Measurements from ENCODE around the gene LAMB4.

LAMB4 gene

DNA sequence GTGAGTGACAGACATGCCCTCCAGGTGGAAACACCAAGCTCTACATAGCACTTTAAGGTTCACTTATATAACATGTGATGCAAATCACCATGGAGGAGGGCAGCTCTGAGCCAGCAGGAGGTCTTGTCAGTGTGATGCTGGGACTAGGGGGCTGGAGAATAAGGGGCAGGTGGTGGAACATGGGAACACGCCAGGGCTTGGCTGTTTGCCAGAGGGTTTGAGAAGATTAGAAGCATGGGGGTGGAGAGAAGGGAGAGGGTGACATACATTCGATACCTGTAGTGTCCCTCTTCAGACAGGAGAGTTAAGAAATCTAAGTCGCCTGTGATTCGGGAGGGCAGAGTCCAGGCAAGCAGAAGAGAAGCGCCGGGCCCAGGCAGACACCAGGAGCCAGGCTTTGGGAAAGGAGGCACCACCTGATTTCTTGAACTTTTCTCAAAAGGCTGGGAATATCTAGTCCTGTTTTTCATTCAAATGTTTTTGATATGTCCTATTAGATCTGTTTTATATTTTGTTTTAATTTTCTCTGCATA is 16.9 kb upstream of the LAMB4 start:
- no peak overlapping the region for H3K4me2 ChIP-seq (ENCODE audit: low read length)
- H3K27me3 ChIP-seq (ENCODE audit: insufficient read depth, low read length) = peaks cover 3% of the 10 kb centered on the region; the same call in 1 of the 2 replicates
- no peak overlapping the region for H3K27ac ChIP-seq (ENCODE audit: low read depth, low read length, poor library complexity, severe bottlenecking)
- H3K4me3 ChIP-seq (ENCODE audit: low read depth, low read length, poor library complexity, severe bottlenecking) = no peak overlapping the region
- H4K20me1 ChIP-seq (ENCODE audit: insufficient read depth, low read length) = no peaks in the 10 kb centered on the region
- H3F3A ChIP-seq (ENCODE audit: insufficient read depth, low read length) = no peaks in the 10 kb centered on the region
- H3K4me1 ChIP-seq (ENCODE audit: insufficient read depth, low read length, severe bottlenecking) = no peaks in the 10 kb centered on the region
- H2AFZ ChIP-seq (ENCODE audit: low read length) = no peak overlapping the region
- H3K36me3 ChIP-seq (ENCODE audit: insufficient read depth, low read length) = no peaks in the 10 kb centered on the region
- H3K9me2 ChIP-seq (ENCODE audit: low read depth, low read length) = no peaks in the 10 kb centered on the region
- H3K9ac ChIP-seq (ENCODE audit: low read length) = no peak overlapping the region
- TF ChIP-seq, protein P1, sequence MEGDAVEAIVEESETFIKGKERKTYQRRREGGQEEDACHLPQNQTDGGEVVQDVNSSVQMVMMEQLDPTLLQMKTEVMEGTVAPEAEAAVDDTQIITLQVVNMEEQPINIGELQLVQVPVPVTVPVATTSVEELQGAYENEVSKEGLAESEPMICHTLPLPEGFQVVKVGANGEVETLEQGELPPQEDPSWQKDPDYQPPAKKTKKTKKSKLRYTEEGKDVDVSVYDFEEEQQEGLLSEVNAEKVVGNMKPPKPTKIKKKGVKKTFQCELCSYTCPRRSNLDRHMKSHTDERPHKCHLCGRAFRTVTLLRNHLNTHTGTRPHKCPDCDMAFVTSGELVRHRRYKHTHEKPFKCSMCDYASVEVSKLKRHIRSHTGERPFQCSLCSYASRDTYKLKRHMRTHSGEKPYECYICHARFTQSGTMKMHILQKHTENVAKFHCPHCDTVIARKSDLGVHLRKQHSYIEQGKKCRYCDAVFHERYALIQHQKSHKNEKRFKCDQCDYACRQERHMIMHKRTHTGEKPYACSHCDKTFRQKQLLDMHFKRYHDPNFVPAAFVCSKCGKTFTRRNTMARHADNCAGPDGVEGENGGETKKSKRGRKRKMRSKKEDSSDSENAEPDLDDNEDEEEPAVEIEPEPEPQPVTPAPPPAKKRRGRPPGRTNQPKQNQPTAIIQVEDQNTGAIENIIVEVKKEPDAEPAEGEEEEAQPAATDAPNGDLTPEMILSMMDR (IDR thresholded peaks at IDR 0.05; ENCODE audit: low read length) = no peak
- no peak for TF ChIP-seq EZH2 (IDR thresholded peaks at IDR 0.05; ENCODE audit: borderline replicate concordance, low read length)
- no peaks in the 10 kb centered on the region for H3K79me2 ChIP-seq (ENCODE audit: insufficient read depth, low read length)
- no peaks in the 10 kb centered on the region for H3K9me3 ChIP-seq (ENCODE audit: low read length)

GRCh38 chr7:108146070-108146842 is 16.1 kb upstream of the LAMB4 start:
- Histone ChIP-seq H3K9me2 (ENCODE audit: low read depth, low read length) (no peaks in the 10 kb centered on the region), H4K20me1 (ENCODE audit: insufficient read depth, low read length) (no peaks in the 10 kb centered on the region), H3K79me2 (ENCODE audit: insufficient read depth, low read length) (no peaks in the 10 kb centered on the region), H3K27me3 (ENCODE audit: insufficient read depth, low read length) (no peaks in the 10 kb centered on the region; the same call in 1 of the 2 replicates), H3K27ac (ENCODE audit: low read depth, low read length, poor library complexity, severe bottlenecking) (no peak overlapping the region), H3F3A (ENCODE audit: insufficient read depth, low read length) (no peaks in the 10 kb centered on the region), H2AFZ (ENCODE audit: low read length) (no peak overlapping the region), H3K4me1 (ENCODE audit: insufficient read depth, low read length, severe bottlenecking) (no peaks in the 10 kb centered on the region), H3K36me3 (ENCODE audit: insufficient read depth, low read length) (no peaks in the 10 kb centered on the region), H3K9me3 (ENCODE audit: low read length) (no peaks in the 10 kb centered on the region), H3K4me3 (ENCODE audit: low read depth, low read length, poor library complexity, severe bottlenecking) (no peak overlapping the region), H3K9ac (ENCODE audit: low read length) (no peak overlapping the region), H3K4me2 (ENCODE audit: low read length) (no peak overlapping the region)
- TF ChIP-seq, protein P1 (IDR thresholded peaks at IDR 0.05; ENCODE audit: low read length) = peak; percentile 90
- no peak for TF ChIP-seq EZH2 (IDR thresholded peaks at IDR 0.05; ENCODE audit: borderline replicate concordance, low read length)

DNA sequence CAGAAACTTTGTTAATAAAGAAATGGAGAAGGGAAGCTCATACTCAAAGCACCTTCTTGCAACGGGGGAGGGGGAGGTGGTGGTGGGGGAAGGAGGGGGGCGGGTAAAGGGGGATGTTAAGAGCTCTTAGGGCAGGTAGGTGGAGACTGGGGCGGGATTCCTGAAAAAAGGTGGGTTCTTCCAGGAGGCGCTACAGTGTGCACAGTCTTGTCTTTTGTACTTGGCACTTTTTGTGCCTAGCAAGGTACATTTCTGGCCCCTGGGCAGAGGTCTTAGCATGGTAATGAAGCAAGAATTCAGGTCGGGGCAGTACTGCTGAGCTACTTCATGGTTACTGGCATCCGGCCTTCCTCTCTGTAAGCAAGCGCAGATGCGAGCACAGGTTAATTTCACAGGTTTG is 15.2 kb upstream of the LAMB4 start:
- no peaks in the 10 kb centered on the region; the same call in 1 of the 2 replicates for H3K27me3 ChIP-seq (ENCODE audit: insufficient read depth, low read length)
- TF ChIP-seq, protein P1 (IDR thresholded peaks at IDR 0.05; ENCODE audit: low read length) = no peak
- TF ChIP-seq EZH2 (IDR thresholded peaks at IDR 0.05; ENCODE audit: borderline replicate concordance, low read length) = no peak
- H3K79me2 ChIP-seq (ENCODE audit: insufficient read depth, low read length) = no peaks in the 10 kb centered on the region
- no peak overlapping the region for H2AFZ ChIP-seq (ENCODE audit: low read length)
- H3K9me2 ChIP-seq (ENCODE audit: low read depth, low read length) = no peaks in the 10 kb centered on the region
- no peak overlapping the region for H3K27ac ChIP-seq (ENCODE audit: low read depth, low read length, poor library complexity, severe bottlenecking)
- no peak overlapping the region for H3K4me2 ChIP-seq (ENCODE audit: low read length)
- H3K36me3 ChIP-seq (ENCODE audit: insufficient read depth, low read length) = no peaks in the 10 kb centered on the region
- no peaks in the 10 kb centered on the region for H3K4me1 ChIP-seq (ENCODE audit: insufficient read depth, low read length, severe bottlenecking)
- H3K4me3 ChIP-seq (ENCODE audit: low read depth, low read length, poor library complexity, severe bottlenecking) = no peak overlapping the region
- H3F3A ChIP-seq (ENCODE audit: insufficient read depth, low read length) = no peaks in the 10 kb centered on the region
- H3K9ac ChIP-seq (ENCODE audit: low read length) = no peak overlapping the region
- H3K9me3 ChIP-seq (ENCODE audit: low read length) = no peaks in the 10 kb centered on the region
- H4K20me1 ChIP-seq (ENCODE audit: insufficient read depth, low read length) = no peaks in the 10 kb centered on the region

Measured in OCI-LY1 (cell line).